AG04449 (cell line): Measurements from ENCODE around the gene SHC4.

ENCODE experiments used
- CTCF ChIA-PET: fragments of 350-600 bp; formaldehyde crosslinking; extraction: SDS; loops from one replicate; lab custom pipeline; 2021; ENCODE audit warnings: antibody characterized with exemption; lab: Yijun Ruan, JAX
- POLR2A ChIA-PET: fragments of 400-600, 350-600 bp; formaldehyde crosslinking; extraction: SDS; loops from one replicate; lab custom pipeline; 2020; ENCODE audit warnings: antibody characterized with exemption, inconsistent platforms; lab: Yijun Ruan, JAX
- DNase-seq: peaks from one replicate; pipeline ENCODE4 v3.0.0-alpha.2; 2010; ENCODE audit warnings: low read depth, low spot score
- H3K4me3 ChIP-seq: 2 replicates; pipeline ENCODE4 v1.5.1; 2011; ENCODE audit warnings: low read depth, mild to moderate bottlenecking, control low read depth, low read length
- TF ChIP-seq, protein P1 (sequence below): IDR thresholded peaks from one replicate; pipeline ENCODE4 v1.5.1; 2011; ENCODE audit warnings: mild to moderate bottlenecking, moderate library complexity, low read length, control low read depth, inconsistent platforms; ENCODE audit not compliant: insufficient read depth; ENCODE audit errors: missing control alignments

SHC4 gene, protein sequence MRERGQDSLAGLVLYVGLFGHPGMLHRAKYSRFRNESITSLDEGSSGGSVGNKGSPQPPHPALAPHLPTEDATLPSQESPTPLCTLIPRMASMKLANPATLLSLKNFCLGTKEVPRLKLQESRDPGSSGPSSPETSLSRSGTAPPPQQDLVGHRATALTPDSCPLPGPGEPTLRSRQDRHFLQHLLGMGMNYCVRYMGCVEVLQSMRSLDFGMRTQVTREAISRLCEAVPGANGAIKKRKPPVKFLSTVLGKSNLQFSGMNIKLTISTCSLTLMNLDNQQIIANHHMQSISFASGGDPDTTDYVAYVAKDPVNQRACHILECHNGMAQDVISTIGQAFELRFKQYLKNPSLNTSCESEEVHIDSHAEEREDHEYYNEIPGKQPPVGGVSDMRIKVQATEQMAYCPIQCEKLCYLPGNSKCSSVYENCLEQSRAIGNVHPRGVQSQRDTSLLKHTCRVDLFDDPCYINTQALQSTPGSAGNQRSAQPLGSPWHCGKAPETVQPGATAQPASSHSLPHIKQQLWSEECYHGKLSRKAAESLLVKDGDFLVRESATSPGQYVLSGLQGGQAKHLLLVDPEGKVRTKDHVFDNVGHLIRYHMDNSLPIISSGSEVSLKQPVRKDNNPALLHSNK

DNA sequence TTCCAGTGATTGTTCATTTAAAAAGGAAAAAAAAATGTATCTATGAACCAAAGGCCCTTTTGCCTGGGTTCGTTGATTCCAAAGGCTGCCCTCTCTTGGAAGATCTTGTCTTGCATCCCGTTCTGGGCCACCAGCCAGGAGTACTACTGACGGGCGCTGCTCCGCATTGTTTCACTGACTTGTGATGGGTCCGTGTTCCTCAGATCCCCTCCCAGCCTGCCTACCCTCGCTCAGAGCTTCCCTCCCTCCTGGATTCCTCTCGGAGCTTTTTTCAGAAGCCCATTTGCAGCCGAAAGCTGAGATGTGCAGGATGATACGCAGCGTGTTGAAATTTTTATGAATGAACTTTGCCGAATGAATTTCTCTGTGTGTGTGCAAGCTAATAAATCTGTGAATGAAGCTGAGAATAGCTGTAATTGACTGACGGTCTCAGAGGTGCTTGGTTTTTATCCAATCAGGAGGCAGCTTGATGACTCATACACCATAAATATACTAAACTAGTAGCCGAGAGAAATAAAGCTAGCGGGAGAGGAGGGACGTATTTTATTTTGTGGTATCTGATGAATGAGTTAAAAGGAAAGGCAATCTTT, at the start of gene SHC4:
TSS of gene SHC4 (minus strand) at position 396 of the 590 bp plus-strand sequence. CDS start 904 bp downstream, outside the sequence.
- DNase-seq, result no peak
- TF ChIP-seq, protein P1, sequence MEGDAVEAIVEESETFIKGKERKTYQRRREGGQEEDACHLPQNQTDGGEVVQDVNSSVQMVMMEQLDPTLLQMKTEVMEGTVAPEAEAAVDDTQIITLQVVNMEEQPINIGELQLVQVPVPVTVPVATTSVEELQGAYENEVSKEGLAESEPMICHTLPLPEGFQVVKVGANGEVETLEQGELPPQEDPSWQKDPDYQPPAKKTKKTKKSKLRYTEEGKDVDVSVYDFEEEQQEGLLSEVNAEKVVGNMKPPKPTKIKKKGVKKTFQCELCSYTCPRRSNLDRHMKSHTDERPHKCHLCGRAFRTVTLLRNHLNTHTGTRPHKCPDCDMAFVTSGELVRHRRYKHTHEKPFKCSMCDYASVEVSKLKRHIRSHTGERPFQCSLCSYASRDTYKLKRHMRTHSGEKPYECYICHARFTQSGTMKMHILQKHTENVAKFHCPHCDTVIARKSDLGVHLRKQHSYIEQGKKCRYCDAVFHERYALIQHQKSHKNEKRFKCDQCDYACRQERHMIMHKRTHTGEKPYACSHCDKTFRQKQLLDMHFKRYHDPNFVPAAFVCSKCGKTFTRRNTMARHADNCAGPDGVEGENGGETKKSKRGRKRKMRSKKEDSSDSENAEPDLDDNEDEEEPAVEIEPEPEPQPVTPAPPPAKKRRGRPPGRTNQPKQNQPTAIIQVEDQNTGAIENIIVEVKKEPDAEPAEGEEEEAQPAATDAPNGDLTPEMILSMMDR, result peak; percentile 36
- POLR2A ChIA-PET, result interaction anchor here (0.9 to 2.0 kb wide), 4 partner anchors 12 to 86 kb away, joined by 4 to 6 read pairs (median 5); partner anchors contain the start of gene EID1
- CTCF ChIA-PET, result interaction anchor here (0.7 to 11.8 kb wide), 12 partner anchors 20 to 459 kb away, joined by 3 to 166 read pairs (median 4); no protein-coding TSS in a partner anchor
- peak within 1 kb of the TSS; percentile 67 for H3K4me3 ChIP-seq

DNA sequence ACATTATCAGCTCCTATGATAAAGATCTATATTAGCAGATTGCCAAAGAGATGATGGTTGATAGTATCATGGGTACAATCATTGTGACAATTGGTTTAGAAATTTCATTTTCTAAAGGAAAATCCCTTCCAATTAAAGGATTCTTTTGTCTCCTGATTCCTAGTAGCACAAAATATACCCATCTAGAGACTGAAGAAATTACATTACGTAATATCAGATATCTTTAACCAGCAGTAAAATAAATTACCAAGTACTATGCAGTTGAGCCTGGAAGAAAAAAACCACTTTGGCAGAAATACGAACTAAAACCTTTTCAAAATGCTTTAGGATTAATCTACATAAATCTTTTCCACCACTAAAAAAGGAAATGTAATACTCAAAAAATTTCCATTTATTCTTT, 35.6 kb upstream of the SHC4 start:
- ChIA-PET CTCF (interaction anchor here (1.1 kb wide), 1 partner anchor 137 kb away, joined by 3 read pairs; no protein-coding TSS in a partner anchor), POLR2A (no interaction called here)
- TF ChIP-seq, protein P1, result no peak
- no peak for DNase-seq
- no peak overlapping the region for H3K4me3 ChIP-seq

DNA sequence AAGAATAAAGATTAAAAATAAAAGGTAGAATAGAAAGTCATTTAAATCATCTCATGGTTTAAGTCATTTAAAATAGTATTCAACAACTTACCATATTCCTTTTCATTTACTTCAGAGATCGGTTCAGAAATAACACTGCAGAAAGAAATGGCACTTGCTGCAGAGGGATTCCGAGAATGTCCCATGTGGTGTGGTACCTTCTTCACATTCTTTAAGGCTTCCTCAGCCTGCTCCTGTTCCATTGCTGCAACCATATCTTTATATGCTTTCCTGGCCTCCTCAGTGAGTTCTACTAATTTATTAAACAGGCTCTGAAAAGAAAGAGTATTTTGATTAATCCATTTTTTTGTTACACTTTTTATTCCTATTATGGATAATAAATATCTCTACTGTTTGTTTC, 32.6 kb upstream of the SHC4 start:
- peak; percentile 23 for DNase-seq
- no peak overlapping the region for H3K4me3 ChIP-seq
- CTCF ChIA-PET, result interaction anchor here (1.3 kb wide), 1 partner anchor 135 kb away, joined by 6 read pairs; no protein-coding TSS in a partner anchor
- POLR2A ChIA-PET, result no interaction called here
- TF ChIP-seq, protein P1, result no peak

DNA sequence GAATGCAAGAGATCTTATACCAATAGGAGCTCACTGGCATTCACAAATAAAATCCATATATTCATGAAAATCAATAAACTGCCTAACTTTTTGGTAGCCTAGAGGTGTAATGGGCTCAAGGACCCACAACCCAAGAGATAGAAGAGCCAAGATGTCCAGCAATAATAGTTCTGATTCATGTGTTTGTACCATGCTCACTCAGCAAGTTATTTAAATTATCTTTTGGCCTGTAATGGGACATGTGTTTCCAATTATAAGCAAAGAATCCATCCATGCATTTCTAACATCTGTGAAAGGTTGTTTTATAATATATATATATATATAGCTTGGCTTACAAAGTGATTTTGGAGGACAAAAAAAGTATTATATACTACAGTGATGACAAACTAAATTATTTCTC, 29.7 kb upstream of the SHC4 start:
- CTCF ChIA-PET, result interaction anchor here (1.1 to 5.4 kb wide), 5 partner anchors 18 to 641 kb away, joined by 4 to 44 read pairs (median 9); no protein-coding TSS in a partner anchor
- POLR2A ChIA-PET, result no interaction called here
- no peak overlapping the region for H3K4me3 ChIP-seq
- TF ChIP-seq, protein P1, result no peak
- no peak for DNase-seq

DNA sequence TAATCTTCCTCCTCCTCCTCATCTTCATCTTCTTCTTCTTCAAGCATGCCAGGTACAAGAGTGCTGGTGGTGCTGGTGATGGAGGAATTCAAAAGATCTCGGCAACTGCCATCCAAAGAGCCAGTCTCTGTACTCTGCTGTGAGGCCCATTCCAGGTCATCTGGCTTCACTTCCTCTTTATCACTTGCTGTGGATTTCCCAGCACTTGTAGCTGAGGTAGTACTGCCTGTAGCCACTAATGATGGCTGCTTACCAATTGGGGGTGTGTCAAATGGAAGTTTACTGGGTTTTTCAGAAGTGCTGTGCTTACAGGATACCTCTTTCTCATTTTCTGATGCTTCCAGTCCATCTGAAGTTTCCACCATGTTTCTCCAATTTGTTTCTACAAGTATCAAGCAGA, 28.8 kb upstream of the SHC4 start:
- no peak overlapping the region for H3K4me3 ChIP-seq
- no peak for DNase-seq
- ChIA-PET CTCF (interaction anchor here (3.0 to 5.4 kb wide), 2 partner anchors 17 to 130 kb away, joined by 12 to 44 read pairs; no protein-coding TSS in a partner anchor), POLR2A (no interaction called here)
- TF ChIP-seq, protein P1, result no peak
